SK-N-MC (cell line): ENCODE data around the gene FKBP1A.

Experiments used
- DNase-seq: peaks from one replicate; pipeline ENCODE4 v3.0.0-alpha.2; 2011; ENCODE audit warnings: low read depth, low spot score
- H3K27ac ChIP-seq: fragments of 200-600 bp; sonication (generic); 2 replicates; pipeline ENCODE4 v1.5.1; 2016; ENCODE audit warnings: mixed run types
- H3K36me3 ChIP-seq: fragments of 200-600 bp; sonication (generic); 2 replicates; pipeline ENCODE4 v1.6.1; 2017; ENCODE audit warnings: antibody characterized with exemption, low read length, mixed read lengths; ENCODE audit not compliant: insufficient read depth
- H3K4me3 ChIP-seq: fragments of 200-600 bp; sonication (generic); 2 replicates; pipeline ENCODE4 v1.5.1; 2016
- H3K9ac ChIP-seq: fragments of 200-600 bp; sonication (generic); 2 replicates; pipeline ENCODE4 v1.8.0; 2017; ENCODE audit warnings: mixed run types, mixed read lengths; ENCODE audit not compliant: insufficient read length
- H3K9me3 ChIP-seq: fragments of 200-600 bp; sonication (generic); 2 replicates; pipeline ENCODE4 v1.6.1; 2017; ENCODE audit warnings: low read depth, mild to moderate bottlenecking, antibody characterized with exemption, low read length, moderate library complexity, mixed read lengths
- EZH2 ChIP-seq: fragments of 200-600 bp; sonication (generic); IDR thresholded peaks from one replicate; pipeline ENCODE4 v1.6.1; 2017; ENCODE audit warnings: antibody characterized with exemption
- FOXP2 ChIP-seq: optimal IDR thresholded peaks from 2 replicates; pipeline ENCODE3; 2011; ENCODE audit warnings: mild to moderate bottlenecking, moderate library complexity; ENCODE audit not compliant: insufficient read depth; ENCODE audit errors: extremely low read length, control extremely low read depth
- POLR2AphosphoS5 ChIP-seq: IDR thresholded peaks from 2 replicates; pipeline ENCODE4 v1.6.1; 2012; ENCODE audit warnings: mild to moderate bottlenecking, low read depth, low read length, borderline replicate concordance

Gene FKBP1A

GRCh38 chr20:1394686-1395085, 1.8 kb upstream of the FKBP1A start:
- no peak overlapping the region for H3K4me3 ChIP-seq
- peaks cover 2% of the 10 kb centered on the region; the same call in 1 of the 2 replicates for H3K36me3 ChIP-seq
- H3K9me3 ChIP-seq, result no peaks in the 10 kb centered on the region
- no peak for DNase-seq
- no peak overlapping the region for H3K9ac ChIP-seq
- TF ChIP-seq EZH2 (no peak), FOXP2 (no peak)
- no peak overlapping the region for H3K27ac ChIP-seq

- peak overlapping the region; percentile 64 for H3K9ac ChIP-seq
- no peak overlapping the region for H3K27ac ChIP-seq
Observed at GRCh38 chr20:1393507-1393882, 641 bp upstream of the FKBP1A start.

GRCh38 chr20:1392443-1392692, 486 bp downstream of the FKBP1A start:
- Histone ChIP-seq H3K4me3 (peak overlapping the region; percentile 93), H3K27ac (no peak overlapping the region), H3K36me3 (peaks cover 5% of the 10 kb centered on the region; the same call in 1 of the 2 replicates), H3K9ac (peak overlapping the region; percentile 85), H3K9me3 (no peaks in the 10 kb centered on the region)
- no peak for DNase-seq
- TF ChIP-seq FOXP2, result no peak
- TF ChIP-seq EZH2, result no peak
- no peak for TF ChIP-seq POLR2AphosphoS5

More at GRCh38 chr20:1393507-1393882, 641 bp upstream of the FKBP1A start:
- Histone ChIP-seq H3K36me3 (peaks cover 5% of the 10 kb centered on the region; the same call in 1 of the 2 replicates), H3K4me3 (peak overlapping the region; percentile 93), H3K9me3 (no peaks in the 10 kb centered on the region)
- no peak for TF ChIP-seq POLR2AphosphoS5
- no peak for TF ChIP-seq FOXP2
- no peak for TF ChIP-seq EZH2
- no peak for DNase-seq

GRCh38 chr20:1391640-1392442, 1.0 kb downstream of the FKBP1A start:
- Histone ChIP-seq H3K9ac (peak overlapping the region; percentile 85), H3K9me3 (no peaks in the 10 kb centered on the region), H3K4me3 (peak overlapping the region; percentile 93), H3K36me3 (peaks cover 5% of the 10 kb centered on the region; the same call in 1 of the 2 replicates), H3K27ac (no peak overlapping the region)
- TF ChIP-seq POLR2AphosphoS5, result no peak
- no peak for TF ChIP-seq FOXP2
- no peak for TF ChIP-seq EZH2
- no peak for DNase-seq

- H3K9ac ChIP-seq, result no peak overlapping the region
- no peaks in the 10 kb centered on the region for H3K9me3 ChIP-seq
- H3K27ac ChIP-seq, result no peak overlapping the region
- no peak for DNase-seq
- peak overlapping the region; percentile 93 for H3K4me3 ChIP-seq
- TF ChIP-seq POLR2AphosphoS5, result no peak
- no peak for TF ChIP-seq FOXP2
- TF ChIP-seq EZH2, result no peak
- peaks cover 5% of the 10 kb centered on the region; the same call in 1 of the 2 replicates for H3K36me3 ChIP-seq
Observed at GRCh38 chr20:1390581-1391403, 2.1 kb downstream of the FKBP1A start.

- H3K4me3 ChIP-seq, result no peak overlapping the region
- H3K36me3 ChIP-seq, result peaks cover 8% of the 10 kb centered on the region; the same call in 1 of the 2 replicates
- TF ChIP-seq EZH2 (no peak), FOXP2 (no peak), POLR2AphosphoS5 (no peak)
- H3K9me3 ChIP-seq, result no peaks in the 10 kb centered on the region
- H3K9ac ChIP-seq, result no peak overlapping the region
- DNase-seq, result no peak
- no peak overlapping the region for H3K27ac ChIP-seq
Observed at GRCh38 chr20:1389703-1390580, 2.9 kb downstream of the FKBP1A start.

- H3K9me3 ChIP-seq, result no peaks in the 10 kb centered on the region
- no peak overlapping the region for H3K9ac ChIP-seq
- H3K36me3 ChIP-seq, result peaks cover 8% of the 10 kb centered on the region; the same call in 1 of the 2 replicates
- no peak overlapping the region for H3K27ac ChIP-seq
- H3K4me3 ChIP-seq, result no peak overlapping the region
- TF ChIP-seq FOXP2 (no peak), EZH2 (no peak), POLR2AphosphoS5 (no peak)
- no peak for DNase-seq
Observed at GRCh38 chr20:1388741-1389483, 3.9 kb downstream of the FKBP1A start.
